22Rv1 (cell line): ENCODE data around the gene PFN3.

Experiments
- ZFX ChIP-seq: fragments of 450-650 bp; IDR thresholded peaks from 2 replicates; pipeline ENCODE4 v1.6.1; 2017; ENCODE audit warnings: antibody characterized with exemption, borderline replicate concordance
- TF ChIP-seq, protein P1 (sequence below): fragments of 450-650 bp; IDR thresholded peaks from 2 replicates; pipeline ENCODE4 v1.5.1; 2017; ENCODE audit warnings: mild to moderate bottlenecking

DNA sequence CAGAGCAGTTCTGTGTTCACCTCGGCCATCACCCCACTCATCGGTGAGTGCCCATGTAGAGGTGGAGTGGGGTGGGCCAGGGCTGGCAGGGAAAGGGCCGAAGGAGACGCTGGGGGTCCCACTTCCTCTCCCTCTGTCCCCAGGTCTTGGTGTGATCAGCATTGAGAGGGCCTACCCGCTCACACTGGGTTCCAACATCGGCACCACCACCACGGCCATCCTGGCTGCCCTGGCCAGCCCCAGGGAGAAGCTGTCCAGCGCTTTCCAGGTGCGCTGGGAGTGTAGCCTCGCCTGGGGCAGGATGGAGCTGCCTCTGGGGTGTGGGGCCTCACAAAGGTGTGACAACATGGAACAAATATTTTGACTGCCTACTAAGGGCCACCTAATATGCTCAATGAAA is 3.7 kb downstream of the PFN3 start:
- TF ChIP-seq, protein P1, sequence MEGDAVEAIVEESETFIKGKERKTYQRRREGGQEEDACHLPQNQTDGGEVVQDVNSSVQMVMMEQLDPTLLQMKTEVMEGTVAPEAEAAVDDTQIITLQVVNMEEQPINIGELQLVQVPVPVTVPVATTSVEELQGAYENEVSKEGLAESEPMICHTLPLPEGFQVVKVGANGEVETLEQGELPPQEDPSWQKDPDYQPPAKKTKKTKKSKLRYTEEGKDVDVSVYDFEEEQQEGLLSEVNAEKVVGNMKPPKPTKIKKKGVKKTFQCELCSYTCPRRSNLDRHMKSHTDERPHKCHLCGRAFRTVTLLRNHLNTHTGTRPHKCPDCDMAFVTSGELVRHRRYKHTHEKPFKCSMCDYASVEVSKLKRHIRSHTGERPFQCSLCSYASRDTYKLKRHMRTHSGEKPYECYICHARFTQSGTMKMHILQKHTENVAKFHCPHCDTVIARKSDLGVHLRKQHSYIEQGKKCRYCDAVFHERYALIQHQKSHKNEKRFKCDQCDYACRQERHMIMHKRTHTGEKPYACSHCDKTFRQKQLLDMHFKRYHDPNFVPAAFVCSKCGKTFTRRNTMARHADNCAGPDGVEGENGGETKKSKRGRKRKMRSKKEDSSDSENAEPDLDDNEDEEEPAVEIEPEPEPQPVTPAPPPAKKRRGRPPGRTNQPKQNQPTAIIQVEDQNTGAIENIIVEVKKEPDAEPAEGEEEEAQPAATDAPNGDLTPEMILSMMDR: no peak
- TF ChIP-seq ZFX: no peak
